A549 treated with DMSO at 1 μM for 4 hours (cell line): ENCODE data around the gene FREM3. TPM values are rescaled to one million over a fixed set of nuclear protein-coding genes. Genes with fewer than 3 reads are reported as not detected.

Source experiments
- total RNA-seq: library from RNA; stranded (reverse); fragments of 200-300 nt; extraction: Qiagen RNA extraction; gene quantifications from 5 replicates; pipeline ENCODE4 v1.2.3, GENCODE V29; 2022; ENCODE audit warnings: low read depth

Gene FREM3
- not detected in 5 replicates for total RNA-seq

DNA sequence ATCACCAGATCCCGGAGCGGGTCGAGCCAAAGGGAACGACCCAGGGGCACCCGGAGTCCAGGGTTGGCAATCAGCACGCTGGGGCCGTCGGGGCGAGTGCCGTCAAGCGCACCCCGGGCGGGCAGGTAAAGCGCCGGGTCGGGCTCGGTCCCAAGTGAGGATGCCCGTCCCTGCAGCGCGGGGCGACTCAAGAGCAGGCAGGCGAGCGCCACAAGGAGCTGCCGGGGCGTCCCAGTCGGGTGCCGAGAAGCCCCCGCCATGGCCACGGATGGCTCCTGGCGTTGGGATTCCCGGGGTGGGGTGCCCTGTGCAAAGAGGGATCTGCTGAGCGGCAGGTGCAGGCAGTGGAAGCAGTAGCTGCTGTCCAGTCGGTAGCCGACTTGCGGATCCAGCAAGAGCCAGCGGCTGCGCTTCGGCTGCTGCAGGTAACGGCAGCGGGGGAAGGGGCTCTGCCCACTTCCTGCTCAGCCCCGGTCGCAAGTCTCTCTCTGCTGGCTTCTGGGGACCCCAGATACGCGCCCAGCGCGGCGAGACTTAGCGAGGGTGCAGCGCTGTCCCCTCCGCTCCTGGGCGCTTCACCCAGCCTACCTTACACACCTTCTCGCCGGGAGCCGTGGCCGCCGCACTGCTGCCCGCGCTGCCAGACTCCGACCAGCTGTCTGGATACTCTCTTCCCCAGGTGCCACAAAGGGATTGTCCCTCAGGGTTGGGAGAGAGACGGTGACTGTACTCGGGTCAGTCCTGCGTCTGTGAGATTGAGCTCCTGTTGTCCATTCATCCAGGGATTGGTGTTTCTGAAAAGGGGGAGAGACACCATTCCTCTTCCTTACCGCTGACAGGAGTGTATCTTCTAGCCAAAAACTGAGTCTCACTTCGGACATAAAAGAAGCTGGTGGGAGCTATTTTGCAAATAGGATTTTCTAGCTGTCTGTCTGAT lies at the start of gene FREM3:
TSS of gene FREM3 (minus strand) at position 260 of the 937 bp plus-strand sequence. CDS start at position 260, 0 bp downstream.

Other genes starting within 250 kb of the FREM3 start
- 22.0 to 28.2 TPM (median 24.5 TPM) in 5 replicates for gene SMARCA5, start 187.0 kb downstream of the FREM3 start, total RNA-seq
- not detected in 5 replicates for gene GYPE, start 204.9 kb upstream of the FREM3 start, total RNA-seq